NK-92 treated with Interleukin-12 subunit alpha and Interleukin-12 subunit beta, amount 100 ng/mL, for 24 hours (cell line): Measurements from ENCODE around the gene ATP11C.
"Not testable (repeated sequence)": the region's sequence is repeated elsewhere in the genome, so short reads cannot be mapped to it uniquely, and the experiment has no call there.

Source experiments
- DNase-seq: peaks from one replicate; lab custom pipeline; 2025; lab: John Stamatoyannopoulos, UW

ATP11C gene

DNA sequence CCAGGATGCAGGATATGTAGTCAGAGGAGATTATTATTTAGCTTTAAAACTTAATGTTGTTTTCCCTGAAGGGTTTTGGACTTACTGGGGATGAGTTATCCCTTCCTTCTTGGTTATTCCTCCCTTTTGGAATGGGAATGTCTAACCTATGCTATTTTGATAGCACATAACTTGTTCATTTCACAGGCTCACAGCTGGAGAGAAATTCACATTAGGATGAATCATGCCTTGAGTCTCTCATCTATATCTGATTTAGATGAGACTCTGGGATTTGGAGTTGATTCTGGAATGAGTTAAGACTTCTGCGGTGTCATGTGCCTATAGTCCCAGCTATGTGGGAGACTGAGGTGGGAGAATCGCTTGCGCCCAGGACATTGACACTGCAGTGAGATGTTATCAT is 81.1 kb downstream of the ATP11C start:
- DNase-seq, result no peak

DNA sequence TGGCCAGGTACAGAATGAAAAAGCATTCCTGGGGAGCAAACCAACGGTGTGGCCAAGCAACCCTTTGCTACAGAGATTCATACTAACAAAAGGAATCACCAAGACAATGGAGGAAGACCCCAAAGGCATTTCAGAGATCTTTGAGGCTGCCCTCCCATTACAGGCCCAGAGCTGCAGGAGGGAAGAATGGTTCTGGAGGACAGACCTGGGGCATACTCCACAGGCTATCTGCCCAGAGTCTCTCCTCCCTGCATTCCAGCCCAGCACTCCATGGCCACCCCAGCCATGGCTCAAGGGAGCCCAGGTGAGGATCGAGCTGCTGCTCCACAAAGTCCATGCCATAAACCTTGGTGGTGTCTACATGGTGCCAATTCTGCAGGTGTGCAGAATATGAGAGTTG is 81.9 kb downstream of the ATP11C start:
- no peak for DNase-seq

DNA sequence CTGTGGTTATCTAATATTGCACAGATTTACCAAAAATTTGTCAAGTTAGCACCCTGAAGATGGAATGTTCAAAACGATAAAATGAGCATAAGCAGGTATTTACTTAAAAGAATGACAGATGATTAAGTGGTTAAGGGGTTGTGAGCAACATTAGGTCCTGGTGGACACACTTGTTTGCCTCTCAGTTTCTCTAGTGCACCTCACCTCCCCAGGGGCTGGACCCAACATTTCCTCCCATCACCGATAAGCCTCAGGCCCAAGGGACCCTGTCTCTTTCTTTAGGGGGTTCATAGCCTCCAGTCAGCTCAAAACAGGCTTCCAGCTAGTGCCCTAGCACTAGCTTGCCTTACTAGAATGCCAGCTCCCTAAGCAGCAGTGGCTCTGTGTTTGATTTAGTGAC is 88.0 kb downstream of the ATP11C start:
- DNase-seq, result no peak

DNA sequence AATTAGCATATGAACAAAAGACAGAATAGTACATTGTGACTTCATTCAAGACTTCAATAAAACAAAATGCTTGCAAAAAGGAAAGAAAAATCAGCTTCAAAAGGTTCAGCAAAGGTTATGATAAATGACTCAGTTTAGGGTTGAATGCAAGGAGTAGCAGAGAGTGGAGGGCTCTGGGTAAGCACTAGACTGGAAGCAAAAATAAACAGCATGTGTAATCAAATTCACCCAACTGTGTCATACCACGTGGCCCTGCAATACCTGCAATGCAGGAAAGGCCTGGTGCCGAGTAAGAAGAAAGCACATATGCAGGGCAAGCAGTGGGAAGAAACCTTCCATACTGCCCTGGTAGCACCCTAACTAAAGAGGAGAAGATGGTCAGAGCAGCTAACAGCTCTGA is 88.7 kb downstream of the ATP11C start:
- no peak for DNase-seq

DNA sequence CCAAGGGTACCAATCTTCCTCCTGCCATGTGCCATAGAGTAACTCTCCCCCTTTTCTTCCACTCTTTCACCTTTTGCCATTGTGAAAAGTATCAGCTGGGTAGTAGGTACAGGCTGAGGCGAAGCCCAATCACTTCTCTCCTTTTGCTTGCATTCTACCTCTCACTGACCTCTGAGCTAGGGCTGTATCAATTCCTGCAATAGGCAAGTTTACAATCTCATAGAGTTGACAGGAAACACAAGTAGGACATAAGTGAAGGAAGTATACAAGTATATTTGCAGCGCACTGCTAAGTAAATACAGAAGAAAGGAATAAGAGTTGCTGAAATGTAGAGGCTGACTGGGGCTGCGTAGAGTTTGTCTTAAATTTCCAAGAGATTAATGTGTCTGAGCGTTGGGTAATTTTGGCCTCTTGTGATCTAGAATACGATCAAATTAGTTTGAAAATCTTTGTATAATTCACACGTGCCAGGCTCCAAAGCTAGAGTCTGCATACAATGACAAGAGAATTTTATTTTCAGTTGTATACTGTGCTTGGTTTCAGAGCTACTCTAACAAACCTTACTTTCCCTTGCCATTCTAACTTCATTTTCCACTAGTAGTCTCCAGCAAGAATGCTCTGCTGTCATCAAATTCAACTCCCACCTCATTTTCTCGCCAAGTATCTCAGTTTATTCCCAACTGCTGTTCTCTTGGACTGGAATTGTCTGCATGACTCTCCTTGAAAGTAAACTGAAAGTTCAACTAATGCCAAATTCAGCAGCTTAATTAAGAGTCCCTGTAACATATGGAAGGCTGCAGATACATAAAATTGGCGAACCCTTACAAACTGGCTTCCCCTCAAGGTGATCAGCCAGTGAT is 90.3 kb downstream of the ATP11C start:
- DNase-seq, result no peak

DNA sequence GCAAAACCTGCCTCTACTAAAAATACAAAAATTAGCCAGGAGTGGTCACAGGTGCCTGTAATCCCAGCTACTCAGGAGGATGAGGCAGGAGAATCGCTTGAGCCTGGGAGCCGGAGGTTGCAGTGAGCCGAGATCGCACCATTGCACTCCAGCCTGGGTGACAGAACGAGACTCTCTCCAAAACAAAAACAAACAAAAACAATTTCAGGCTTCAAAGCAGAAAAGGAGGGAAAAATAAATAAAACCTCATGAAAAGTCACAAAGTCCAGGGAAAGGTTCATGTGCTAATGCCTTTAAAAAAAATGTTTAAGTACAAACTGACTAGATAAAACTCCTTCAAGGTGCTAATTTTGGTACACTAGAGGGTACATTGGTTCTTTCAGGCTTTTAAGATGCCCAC is 96.5 kb downstream of the ATP11C start:
- DNase-seq, result not testable (repeated sequence)

DNA sequence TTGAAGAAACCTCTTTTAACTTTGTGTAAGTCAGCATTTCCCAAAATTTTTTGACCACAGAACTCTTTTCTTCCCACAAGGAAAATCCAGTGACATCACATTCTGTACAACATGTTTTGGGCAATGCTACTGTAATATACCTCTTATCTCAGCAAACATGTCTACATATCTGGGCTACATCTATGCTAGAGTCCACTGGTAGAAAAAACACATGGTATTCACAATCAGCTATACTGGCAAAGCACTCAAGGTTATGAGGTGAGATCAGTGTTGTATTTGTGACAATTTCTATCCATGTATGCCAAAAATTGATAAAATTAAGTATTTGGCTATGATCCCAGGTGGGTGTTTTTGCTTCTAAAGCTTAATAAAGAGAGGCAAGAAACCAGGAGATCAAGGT is 98.0 kb downstream of the ATP11C start:
- DNase-seq, result no peak

DNA sequence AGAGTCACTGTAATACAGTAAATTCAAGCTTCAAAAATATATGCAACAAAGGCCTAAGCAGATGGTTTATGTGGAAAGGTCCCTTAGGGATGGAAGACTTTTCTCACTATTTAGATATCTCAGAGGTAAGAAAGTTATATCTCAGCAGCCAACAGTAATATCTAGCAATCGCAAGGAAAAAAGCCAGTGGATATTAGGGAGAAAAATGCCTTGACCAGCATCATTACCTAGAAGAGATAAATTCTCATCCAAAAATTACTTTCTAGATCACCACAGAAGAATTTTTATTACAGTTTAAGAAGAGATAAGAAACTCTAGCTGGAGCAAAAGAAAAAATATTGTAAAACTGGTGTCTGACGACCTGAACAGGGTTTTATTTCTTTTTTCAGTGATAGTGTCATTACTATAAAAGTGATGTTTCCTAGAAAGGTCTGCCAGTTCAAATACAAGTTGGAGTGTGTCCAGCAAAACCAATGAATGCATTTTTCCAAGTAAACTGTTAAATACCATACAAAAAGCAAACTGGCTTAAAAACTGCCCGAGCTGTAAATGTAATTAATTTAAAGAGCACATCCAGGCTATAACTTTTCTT is 100.0 kb downstream of the ATP11C start:
- no peak for DNase-seq

DNA sequence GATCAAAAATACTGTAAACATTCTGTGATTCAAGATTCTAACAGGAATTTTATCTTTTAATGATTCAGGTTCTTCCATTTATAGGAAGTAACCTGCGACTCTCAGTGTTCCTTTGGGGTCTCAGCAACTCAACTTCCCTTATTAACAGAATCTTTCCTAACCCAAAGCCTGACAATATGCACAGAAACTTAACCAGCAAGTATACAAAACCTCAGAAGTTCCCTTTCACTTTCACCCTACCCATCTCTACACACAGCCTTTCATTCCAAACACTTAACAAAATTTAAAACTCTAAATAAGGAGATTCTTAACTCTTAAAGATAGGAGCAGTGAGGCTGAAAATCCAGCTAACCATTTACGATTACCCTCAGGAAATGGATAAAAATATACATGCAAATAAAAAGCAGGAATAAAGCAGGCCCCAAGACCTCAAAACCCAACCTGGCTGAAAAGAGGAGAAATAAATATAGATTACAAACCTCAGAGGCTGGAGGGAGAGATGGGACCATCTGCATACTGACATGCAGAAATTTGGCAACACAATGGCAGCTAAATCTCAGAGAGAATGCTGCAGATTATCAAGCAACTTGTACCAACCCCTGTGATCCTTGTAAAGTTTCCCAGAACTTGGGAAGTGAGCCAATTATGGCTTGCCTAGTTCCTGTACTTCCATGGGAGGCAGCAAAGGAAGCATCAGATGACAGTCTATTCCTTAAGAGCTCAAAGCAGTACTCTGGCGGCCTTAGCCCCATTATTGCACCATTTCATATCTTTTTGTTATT is 101.0 kb downstream of the ATP11C start:
- DNase-seq, result no peak

DNA sequence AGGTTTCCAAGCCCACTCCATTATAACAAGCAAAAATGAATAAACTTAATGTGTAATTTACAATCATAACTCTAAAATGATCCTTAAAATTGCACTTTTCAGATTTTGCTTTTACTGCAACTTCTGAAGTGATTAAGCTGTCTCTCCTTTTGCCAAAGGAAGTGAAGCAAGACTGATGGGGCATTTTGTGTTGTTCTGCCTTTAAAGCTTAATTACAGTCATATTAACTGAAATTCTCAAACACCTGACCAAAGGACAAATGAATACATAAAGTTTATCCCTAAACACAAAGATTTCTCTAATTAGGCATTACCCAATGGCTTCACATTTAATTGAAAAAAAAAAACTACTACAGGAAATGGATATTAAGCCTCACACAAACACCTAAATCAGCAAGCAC is 101.8 kb downstream of the ATP11C start:
- no peak for DNase-seq

DNA sequence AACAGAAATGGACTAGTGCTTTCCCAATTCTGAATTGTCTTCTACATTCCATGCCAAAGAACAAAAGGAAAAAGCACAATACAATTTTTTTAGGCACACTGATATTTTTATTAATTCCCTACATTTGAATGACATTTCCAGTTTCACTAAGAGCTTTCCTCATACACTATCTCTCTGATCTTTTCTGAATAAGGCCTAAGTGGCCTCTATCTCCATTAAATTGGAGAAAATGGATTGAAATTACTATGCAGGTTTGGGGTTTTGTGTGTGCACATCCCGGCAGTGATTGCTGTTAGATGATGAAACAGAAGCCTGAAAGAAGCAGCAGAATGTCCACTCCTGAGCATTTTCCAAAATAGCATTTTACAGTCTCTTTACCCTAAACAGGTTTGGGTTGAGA is 104.0 kb downstream of the ATP11C start:
- DNase-seq, result no peak

DNA sequence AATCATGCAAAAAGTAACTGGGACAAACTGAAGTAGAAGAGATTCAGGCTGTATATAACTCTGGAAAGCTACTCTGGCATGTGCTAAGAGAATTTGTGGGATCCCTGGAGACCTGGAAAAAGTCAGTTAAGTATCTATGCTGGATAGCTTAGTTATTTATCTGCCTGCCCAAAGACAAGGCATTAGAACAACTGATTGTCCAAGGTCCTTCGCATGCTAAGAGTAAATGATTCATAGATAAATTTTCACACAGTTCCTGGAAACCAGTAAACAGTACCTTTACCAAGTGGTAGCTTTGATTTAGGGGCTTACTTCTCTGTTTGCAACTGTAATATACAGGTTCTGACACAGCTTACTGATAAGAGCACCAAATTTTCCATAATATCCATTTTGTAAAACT is 104.8 kb downstream of the ATP11C start:
- DNase-seq, result no peak

DNA sequence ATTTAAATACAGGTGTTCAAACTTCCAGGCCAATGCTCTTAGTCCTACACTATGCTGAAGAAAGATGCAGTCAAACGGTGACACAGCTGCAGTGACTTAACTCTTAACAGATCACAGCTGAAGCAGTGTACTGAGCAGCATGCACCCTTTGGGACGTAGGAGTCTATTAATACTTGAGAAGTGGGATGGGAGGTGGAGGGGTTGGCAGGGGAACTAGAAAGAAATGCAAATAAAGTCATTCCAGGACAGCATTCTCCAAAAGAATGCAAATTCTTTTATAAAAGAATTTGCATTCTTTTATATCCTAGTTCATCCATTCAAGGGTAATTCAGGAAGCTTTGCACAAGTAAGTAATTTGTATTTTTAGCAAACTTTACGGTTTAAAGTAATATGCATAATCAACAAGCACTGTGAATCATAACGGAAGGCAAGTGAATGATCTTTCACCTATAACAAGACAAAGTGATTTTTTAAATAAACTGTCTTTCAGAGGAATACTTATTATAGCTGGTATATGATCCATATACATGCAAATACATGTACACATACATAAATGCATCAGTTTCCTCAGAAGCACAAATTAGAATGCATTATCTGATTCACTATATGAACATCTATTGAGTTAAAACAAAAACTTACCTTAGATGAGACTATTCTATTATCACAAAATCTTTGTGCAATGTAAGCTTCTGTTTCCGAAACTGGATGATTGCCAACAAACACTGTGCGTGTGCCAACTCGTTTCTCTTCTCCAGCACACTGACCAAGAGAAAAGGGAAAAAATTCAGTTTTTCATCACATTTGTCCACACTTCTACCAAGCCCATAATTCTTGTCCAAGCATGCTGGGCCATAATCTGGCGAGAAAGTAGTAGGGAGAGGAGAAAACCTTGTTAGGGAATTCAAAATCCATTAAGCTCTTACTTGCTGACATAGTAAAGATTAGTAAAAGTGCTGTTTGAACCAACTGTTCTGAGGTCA is 106.5 kb downstream of the ATP11C start:
- no peak for DNase-seq

DNA sequence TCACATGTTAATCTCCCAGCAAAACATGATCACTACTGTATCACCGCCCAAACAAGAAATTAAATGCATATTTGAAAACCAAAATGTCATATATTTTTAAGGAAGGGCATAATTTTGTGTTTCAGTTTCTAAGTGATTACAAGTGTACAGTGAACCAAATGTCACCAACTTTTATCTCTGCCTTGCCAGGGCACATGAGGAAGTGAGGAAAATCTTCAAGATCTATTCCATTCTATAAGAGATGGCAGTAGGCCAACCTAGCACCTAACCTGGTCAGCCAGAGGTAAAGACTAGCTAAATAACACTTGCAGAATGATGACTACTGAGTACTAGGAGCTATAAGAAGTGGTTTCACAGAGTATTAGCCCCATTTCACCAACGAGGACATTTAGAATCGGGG is 107.2 kb downstream of the ATP11C start:
- no peak for DNase-seq

DNA sequence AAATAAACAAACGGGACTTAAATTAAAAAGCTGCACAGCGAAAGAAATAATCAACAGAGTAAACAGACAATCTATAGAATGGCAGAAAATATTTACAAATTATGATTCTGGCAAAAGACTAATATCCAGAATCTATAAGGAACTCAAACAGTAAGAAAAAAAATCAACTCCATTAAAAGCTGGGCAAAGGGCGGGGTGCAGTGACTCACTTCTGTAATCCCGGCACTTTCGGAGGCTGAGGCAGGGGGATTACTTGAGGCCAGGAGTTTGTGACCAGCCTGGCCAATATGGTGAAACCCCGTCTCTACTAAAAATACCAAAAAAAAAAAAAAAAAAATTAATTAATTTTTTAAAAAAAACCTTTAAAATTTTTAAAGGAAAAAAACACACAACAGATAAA is 109.0 kb downstream of the ATP11C start:
- no peak for DNase-seq

DNA sequence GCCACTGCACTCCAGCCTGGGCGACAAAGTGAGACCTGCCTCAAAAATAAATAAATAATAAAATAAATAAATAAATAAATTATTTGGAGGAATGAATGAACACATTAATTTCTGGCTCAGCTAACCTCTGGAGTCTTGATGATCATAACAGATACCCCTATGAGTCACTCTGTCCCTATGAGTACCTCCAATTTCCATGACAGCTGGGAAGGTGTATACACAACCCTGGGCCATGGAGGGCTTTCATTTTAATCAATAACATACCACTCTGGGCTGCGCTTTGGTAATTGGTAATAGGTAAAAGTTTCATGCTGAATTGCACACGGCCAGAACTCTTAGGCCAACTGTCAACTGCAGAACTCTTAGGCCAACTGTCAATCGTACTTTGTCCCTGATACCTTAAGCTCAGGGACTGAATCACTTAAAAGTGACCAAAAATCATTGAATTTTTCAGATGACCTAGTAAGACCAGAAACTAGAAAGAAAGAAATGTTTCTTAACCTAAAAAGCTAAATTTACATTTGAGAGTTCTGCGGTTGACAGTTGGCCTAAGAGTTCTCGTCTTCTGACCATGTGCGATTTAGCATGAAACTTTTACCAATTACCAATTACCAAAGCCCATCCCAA is 112.4 kb downstream of the ATP11C start:
- no peak for DNase-seq

DNA sequence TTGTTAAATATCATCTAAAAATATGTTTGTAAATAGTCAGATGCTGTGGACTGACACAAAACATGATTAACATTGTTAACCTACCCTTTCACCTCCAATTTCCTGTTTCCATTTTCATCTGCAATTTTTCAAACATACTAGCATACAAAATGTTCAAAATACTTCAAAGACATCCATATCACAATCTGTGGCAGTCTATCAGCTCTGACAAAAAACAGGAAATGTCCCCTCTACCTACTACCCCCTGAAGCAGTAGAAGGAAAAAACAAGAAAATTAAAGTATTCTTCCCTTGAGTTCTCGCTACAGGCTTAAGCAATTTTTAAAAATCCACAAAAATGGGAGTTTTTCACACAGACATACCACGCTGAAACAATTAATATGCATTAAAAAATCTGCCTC is 116.6 kb downstream of the ATP11C start:
- DNase-seq, result no peak

DNA sequence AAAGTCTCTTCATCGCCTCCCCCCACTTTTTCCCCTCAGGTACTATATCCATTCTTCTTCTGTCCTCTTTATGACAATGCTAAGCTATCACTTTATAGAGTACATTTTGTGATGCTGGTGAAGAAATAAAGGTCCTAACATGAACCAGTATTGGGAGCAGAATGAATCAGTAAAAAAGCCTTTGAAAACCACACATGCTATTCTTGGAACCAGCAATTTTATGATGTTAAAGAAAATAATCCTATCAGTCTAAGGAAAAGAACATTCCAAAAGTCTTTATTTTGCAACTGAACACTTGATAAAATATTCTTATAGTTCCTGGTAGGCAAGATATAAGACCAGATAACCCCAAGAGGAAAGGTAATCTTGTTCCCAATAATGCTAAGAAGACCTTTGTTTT is 117.1 kb downstream of the ATP11C start:
- no peak for DNase-seq

DNA sequence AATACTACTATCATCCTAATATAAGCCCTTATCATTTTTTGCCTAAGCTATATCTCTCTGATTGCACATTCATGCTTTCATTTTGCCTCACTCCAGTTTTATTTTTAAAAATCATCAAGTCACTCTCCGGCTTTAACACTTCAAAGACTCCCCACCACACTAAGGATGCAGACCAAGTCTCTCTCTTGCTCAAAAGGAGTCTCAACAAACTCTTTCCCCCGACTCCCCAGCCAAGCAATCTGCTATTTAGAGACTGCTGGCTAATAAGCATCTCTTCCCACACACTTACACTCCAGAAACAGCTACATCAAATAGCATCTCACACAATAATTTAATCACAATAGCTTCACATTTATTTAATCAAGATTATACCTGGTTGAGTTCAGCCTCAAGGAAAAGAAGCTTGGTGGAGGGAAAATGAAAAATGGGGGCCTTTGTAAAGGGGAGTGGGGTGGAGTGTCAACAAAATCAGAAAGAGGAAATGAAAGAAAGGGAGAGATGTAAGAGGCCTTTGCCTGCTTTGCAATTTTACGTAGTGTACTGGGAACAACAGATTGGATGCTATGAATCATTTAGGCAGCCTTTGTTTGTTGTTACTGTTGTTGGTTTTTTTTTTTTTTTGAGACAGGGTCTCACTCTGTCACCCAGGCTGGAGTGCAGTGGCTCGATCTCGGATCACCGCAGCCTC is 120.8 kb downstream of the ATP11C start:
- no peak for DNase-seq

DNA sequence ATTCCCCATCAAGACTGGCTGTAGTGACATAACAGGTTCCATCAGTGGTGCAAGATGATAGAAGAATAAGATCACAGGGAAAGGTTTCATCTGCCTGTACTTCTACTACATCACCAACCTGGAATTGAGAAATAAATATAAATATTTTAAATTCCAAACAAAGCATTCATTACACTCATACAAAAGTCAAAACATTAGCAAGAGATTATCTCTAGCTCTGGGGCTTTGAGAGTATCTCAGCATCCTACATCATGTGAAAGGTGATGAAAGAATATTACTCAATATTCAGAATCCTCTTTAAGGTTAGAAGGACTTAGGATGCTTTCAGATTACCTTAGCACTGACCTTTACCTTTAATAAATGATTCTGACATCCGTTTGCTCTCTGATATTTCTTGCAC is 128.4 kb downstream of the ATP11C start:
- no peak for DNase-seq

DNA sequence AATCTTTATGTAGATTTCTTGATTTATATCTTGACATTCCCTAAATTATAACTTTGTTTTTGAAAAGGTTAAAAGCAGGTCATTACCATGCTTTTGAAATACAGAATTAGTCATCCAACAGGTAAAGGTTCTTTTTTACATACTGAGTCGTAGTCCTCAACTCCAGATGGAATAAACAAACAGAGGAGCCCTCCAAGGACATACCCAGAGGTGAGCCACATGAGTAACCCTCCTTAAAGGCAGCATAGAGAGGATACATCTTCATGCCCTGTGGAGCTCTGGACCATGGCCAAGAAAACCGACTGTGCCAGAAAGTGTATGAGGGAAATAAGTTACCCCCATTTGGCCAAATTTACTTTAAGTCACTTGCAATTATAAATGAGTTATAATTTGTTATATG is 129.6 kb downstream of the ATP11C start:
- no peak for DNase-seq
